NCI-H2081 (cell line): ENCODE results near the gene ARPC3.
"Not testable (repeated sequence)": the region's sequence is repeated elsewhere in the genome, so short reads cannot be mapped to it uniquely, and the experiment has no call there.

Experiments
- DNase-seq, 2 experiments: peaks; one replicate each; lab custom pipeline; 2025; lab: John Stamatoyannopoulos, UW

The ARPC3 gene

GRCh38 chr12:110449799-110450497, at the start of gene ARPC3:
TSS of gene ARPC3 (minus strand) at chr12:110450337. CDS start at chr12:110450260, 77 bp downstream.
- peak; percentile 96 for DNase-seq

- no peak for DNase-seq
Observed at GRCh38 chr12:110498984-110499706, 49.0 kb upstream of the ARPC3 start.

- DNase-seq = no peak
Observed at GRCh38 chr12:110475426-110475825, 25.3 kb upstream of the ARPC3 start.

- DNase-seq = peak; percentile 98 to 99
Observed at GRCh38 chr12:110468214-110469048, 18.3 kb upstream of the ARPC3 start, which contains the start of the genes FAM216A and GPN3. TSS of gene FAM216A (plus strand) at chr12:110468845. CDS start at chr12:110468876, 31 bp downstream. TSS of gene GPN3 (minus strand) at chr12:110468257. CDS start at chr12:110468203, 54 bp downstream.

- DNase-seq = no peak
Observed at GRCh38 chr12:110467847-110468213, 17.7 kb upstream of the ARPC3 start.

- no peak for DNase-seq
Observed at GRCh38 chr12:110466791-110467190, 16.7 kb upstream of the ARPC3 start.

GRCh38 chr12:110465765-110466164, 15.6 kb upstream of the ARPC3 start:
- not testable (repeated sequence) for DNase-seq

- no peak for DNase-seq
Observed at GRCh38 chr12:110465024-110465423, 14.9 kb upstream of the ARPC3 start.

GRCh38 chr12:110461189-110461588, 11.1 kb upstream of the ARPC3 start:
- not testable (repeated sequence) for DNase-seq

- no peak for DNase-seq
Observed at GRCh38 chr12:110458756-110459155, 8.6 kb upstream of the ARPC3 start.

GRCh38 chr12:110453569-110454296, 3.6 kb upstream of the ARPC3 start:
- DNase-seq = no peak

- no peak for DNase-seq
Observed at GRCh38 chr12:110451263-110451662, 1.1 kb upstream of the ARPC3 start.

GRCh38 chr12:110444455-110444854, 5.7 kb downstream of the ARPC3 start:
- DNase-seq = no peak

- DNase-seq = no peak
Observed at GRCh38 chr12:110436231-110436630, 13.9 kb downstream of the ARPC3 start.

- DNase-seq = no peak
Observed at GRCh38 chr12:110431957-110432587, 18.1 kb downstream of the ARPC3 start.

GRCh38 chr12:110429676-110430075, 20.5 kb downstream of the ARPC3 start:
- not testable (repeated sequence) for DNase-seq

- no peak for DNase-seq
Observed at GRCh38 chr12:110426406-110426805, 23.7 kb downstream of the ARPC3 start.

- DNase-seq = no peak
Observed at GRCh38 chr12:110424237-110424636, 25.9 kb downstream of the ARPC3 start.

GRCh38 chr12:110421701-110422100, 28.4 kb downstream of the ARPC3 start:
- DNase-seq = no peak

GRCh38 chr12:110421159-110421661, 28.9 kb downstream of the ARPC3 start:
- DNase-seq = no peak

GRCh38 chr12:110420644-110421043, 29.5 kb downstream of the ARPC3 start:
- not testable (repeated sequence) for DNase-seq
